Adrenal gland (tissue), 5 donors: ENCODE data around the gene THAP4.

Experiments
- POLR2A ChIP-seq, 2 donors: fragments of 450-650 bp; IDR thresholded peaks; one replicate each; pipeline ENCODE4 v1.6.1; 2017; ENCODE audit warnings: antibody characterized with exemption in 2 of 2, mild to moderate bottlenecking in 2 of 2, moderate library complexity in 1 of 2
- TF ChIP-seq, protein P1 (sequence below), 6 experiments: fragments of 450-650 bp in 4 of 6; fragments of 200-600 bp in 2 of 6; sonication (generic) in 1 of 6; IDR thresholded peaks; 1 replicate in 5 of 6; 2 replicates in 1 of 6; pipeline versions ENCODE4 v1.5.1 to v1.8.0; 2016 to 2021; ENCODE audit warnings: antibody characterized with exemption in 6 of 6, mild to moderate bottlenecking in 2 of 6, moderate library complexity in 1 of 6
- donor health status: DM: no; HTN: no; CAD: no.

DNA sequence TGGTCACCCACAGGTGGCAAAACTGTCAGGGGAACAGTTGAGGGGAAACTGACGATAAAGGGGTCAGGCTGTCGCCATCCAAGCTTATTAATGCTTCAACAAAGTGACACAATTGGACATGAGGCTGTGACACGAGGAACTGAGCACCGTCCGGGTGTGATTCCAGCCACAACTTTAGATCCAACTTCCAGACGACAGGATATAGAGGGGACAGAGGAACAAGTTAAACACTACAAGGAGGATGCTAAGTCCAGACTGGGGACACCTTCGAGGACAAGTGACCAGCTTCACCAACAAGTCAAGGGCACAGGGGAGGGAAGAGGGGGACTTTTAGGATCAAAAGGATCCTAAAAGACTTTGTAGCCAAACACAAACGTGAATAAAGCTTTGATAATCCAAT lies 54.6 kb downstream of the THAP4 start:
- TF ChIP-seq, protein P1, sequence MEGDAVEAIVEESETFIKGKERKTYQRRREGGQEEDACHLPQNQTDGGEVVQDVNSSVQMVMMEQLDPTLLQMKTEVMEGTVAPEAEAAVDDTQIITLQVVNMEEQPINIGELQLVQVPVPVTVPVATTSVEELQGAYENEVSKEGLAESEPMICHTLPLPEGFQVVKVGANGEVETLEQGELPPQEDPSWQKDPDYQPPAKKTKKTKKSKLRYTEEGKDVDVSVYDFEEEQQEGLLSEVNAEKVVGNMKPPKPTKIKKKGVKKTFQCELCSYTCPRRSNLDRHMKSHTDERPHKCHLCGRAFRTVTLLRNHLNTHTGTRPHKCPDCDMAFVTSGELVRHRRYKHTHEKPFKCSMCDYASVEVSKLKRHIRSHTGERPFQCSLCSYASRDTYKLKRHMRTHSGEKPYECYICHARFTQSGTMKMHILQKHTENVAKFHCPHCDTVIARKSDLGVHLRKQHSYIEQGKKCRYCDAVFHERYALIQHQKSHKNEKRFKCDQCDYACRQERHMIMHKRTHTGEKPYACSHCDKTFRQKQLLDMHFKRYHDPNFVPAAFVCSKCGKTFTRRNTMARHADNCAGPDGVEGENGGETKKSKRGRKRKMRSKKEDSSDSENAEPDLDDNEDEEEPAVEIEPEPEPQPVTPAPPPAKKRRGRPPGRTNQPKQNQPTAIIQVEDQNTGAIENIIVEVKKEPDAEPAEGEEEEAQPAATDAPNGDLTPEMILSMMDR (IDR thresholded peaks at IDR 0.05): no peak
- TF ChIP-seq POLR2A (IDR thresholded peaks at IDR 0.05): no peak
